Measurements from ENCODE around the gene HPSE2. TPM values are rescaled to one million over a fixed set of nuclear protein-coding genes. Genes with fewer than 3 reads are reported as not detected.

HPSE2 gene
- total and polyA plus RNA-seq, 12 donors, result 0.04 to 0.24 (median 0.13) TPM; not detected in 6

GRCh38 chr10:98919899-98920298 is 315.8 kb downstream of the HPSE2 start:
- H3K36me3 ChIP-seq, result no peaks in the 10 kb centered on the region
- no peaks in the 10 kb centered on the region for H3K9me3 ChIP-seq
- H3K27me3 ChIP-seq, result no peaks in the 10 kb centered on the region
- 45 to 48% methylated on average over 2 of the region's 2 CpGs for WGBS, 2 donors
- no peak for TF ChIP-seq CTCF (IDR thresholded peaks at IDR 0.05)
- H3K4me3 ChIP-seq, result no peak overlapping the region
- peak in 2 of 8 donors; percentile 35 to 63 for ATAC-seq
- intact Hi-C loops (cut with DNase I), result no loop called here
- no peak overlapping the region for H3K27ac ChIP-seq
- no peak for DNase-seq
- H3K4me1 ChIP-seq, result no peaks in the 10 kb centered on the region

GRCh38 chr10:98917828-98918227 is 317.8 kb downstream of the HPSE2 start:
- TF ChIP-seq CTCF (IDR thresholded peaks at IDR 0.05), result no peak
- H3K27me3 ChIP-seq, result peaks cover 0 to 1% (median 0%) of the 10 kb centered on the region in 7 donors
- no peak overlapping the region for H3K27ac ChIP-seq
- no peaks in the 10 kb centered on the region for H3K36me3 ChIP-seq
- DNase-seq (no peak), ATAC-seq (no peak)
- no peak overlapping the region for H3K4me3 ChIP-seq
- no peaks in the 10 kb centered on the region for H3K4me1 ChIP-seq
- intact Hi-C loops (cut with DNase I), result no loop called here
- H3K9me3 ChIP-seq, result no peaks in the 10 kb centered on the region
- 88 to 92% methylated on average over 2 of the region's 2 CpGs for WGBS, 2 donors

- Histone ChIP-seq H3K36me3 (no peaks in the 10 kb centered on the region), H3K4me3 (no peak overlapping the region), H3K27ac (no peak overlapping the region), H3K27me3 (peaks cover 0 to 5% (median 0%) of the 10 kb centered on the region in 7 donors), H3K9me3 (no peaks in the 10 kb centered on the region), H3K4me1 (no peaks in the 10 kb centered on the region)
- TF ChIP-seq CTCF (IDR thresholded peaks at IDR 0.05), result no peak
- intact Hi-C loops (cut with DNase I), result no loop called here
- DNase-seq, result no peak
- no peak for ATAC-seq
- WGBS, 2 donors, result 57 to 58% methylated on average over 1 of the region's 1 CpG
Measured at GRCh38 chr10:98916526-98917125, 319.0 kb downstream of the HPSE2 start.

GRCh38 chr10:98915911-98916310 is 319.7 kb downstream of the HPSE2 start:
- peaks cover 0 to 5% (median 0%) of the 10 kb centered on the region in 7 donors for H3K27me3 ChIP-seq
- DNase-seq (no peak), ATAC-seq (no peak)
- intact Hi-C loops (cut with DNase I), result no loop called here
- no peaks in the 10 kb centered on the region for H3K9me3 ChIP-seq
- 20 to 32% methylated on average over 1 of the region's 1 CpG for WGBS, 2 donors
- H3K27ac ChIP-seq, result no peak overlapping the region
- H3K36me3 ChIP-seq, result no peaks in the 10 kb centered on the region
- no peaks in the 10 kb centered on the region for H3K4me1 ChIP-seq
- H3K4me3 ChIP-seq, result no peak overlapping the region
- TF ChIP-seq CTCF (IDR thresholded peaks at IDR 0.05), result no peak

Data from heart right ventricle (tissue), 16 donors.